GM19468 (cell line): Measurements from ENCODE around the gene TENT5C.

Source experiments
- ATAC-seq: cut with Tn5 transposase; IDR thresholded peaks from one replicate; pipeline ENCODE4 v1.9.1; 2021; ENCODE audit warnings: mild to moderate bottlenecking, moderate library complexity, moderate number of reproducible peaks; ENCODE audit not compliant: unreplicated experiment; ENCODE audit errors: extremely low read depth

The TENT5C gene

GRCh38 chr1:117665556-117666270, 59.9 kb downstream of the TENT5C start:
- no peak for ATAC-seq

GRCh38 chr1:117669572-117669971, 63.7 kb downstream of the TENT5C start:
- ATAC-seq, result no peak

- ATAC-seq, result no peak
Measured at GRCh38 chr1:117670976-117671780, 65.3 kb downstream of the TENT5C start.

GRCh38 chr1:117671781-117672501, 66.1 kb downstream of the TENT5C start:
- ATAC-seq, result no peak

GRCh38 chr1:117672756-117673155, 66.9 kb downstream of the TENT5C start:
- no peak for ATAC-seq

GRCh38 chr1:117673405-117673804, 67.6 kb downstream of the TENT5C start:
- ATAC-seq, result no peak

GRCh38 chr1:117674521-117675400, 68.9 kb downstream of the TENT5C start:
- peak; percentile 46 for ATAC-seq

GRCh38 chr1:117675907-117676430, 70.1 kb downstream of the TENT5C start:
- no peak for ATAC-seq

- no peak for ATAC-seq
Measured at GRCh38 chr1:117676615-117677130, 70.8 kb downstream of the TENT5C start.
